Measurements from ENCODE around the gene HHIPL1. TPM values are rescaled to one million over a fixed set of nuclear protein-coding genes. Genes with fewer than 3 reads are reported as not detected.

Gene HHIPL1
- polyA plus RNA-seq, 1 donor, result 1.5 TPM

- DNase-seq, result no peak
Measured at GRCh38 chr14:99718031-99718810, 73.3 kb downstream of the HHIPL1 start.

GRCh38 chr14:99718811-99719192 lies 73.9 kb downstream of the HHIPL1 start:
- no peak for DNase-seq

- no peak for DNase-seq
Measured at GRCh38 chr14:99720941-99721791, 76.2 kb downstream of the HHIPL1 start.

GRCh38 chr14:99721792-99722516 lies 77.0 kb downstream of the HHIPL1 start:
- DNase-seq, result no peak

- no peak for DNase-seq
Measured at GRCh38 chr14:99722741-99723140, 77.8 kb downstream of the HHIPL1 start.

- no peak for DNase-seq
Measured at GRCh38 chr14:99724196-99724891, 79.4 kb downstream of the HHIPL1 start.

GRCh38 chr14:99724939-99725773 lies 80.2 kb downstream of the HHIPL1 start:
- no peak for DNase-seq

- no peak for DNase-seq
Measured at GRCh38 chr14:99725774-99726537, 81.0 kb downstream of the HHIPL1 start.

GRCh38 chr14:99726538-99727095 lies 81.7 kb downstream of the HHIPL1 start:
- no peak for DNase-seq

GRCh38 chr14:99727096-99727870 lies 82.4 kb downstream of the HHIPL1 start:
- no peak for DNase-seq

- no peak for DNase-seq
Measured at GRCh38 chr14:99728231-99728920, 83.4 kb downstream of the HHIPL1 start.

GRCh38 chr14:99728981-99729451 lies 84.1 kb downstream of the HHIPL1 start:
- no peak for DNase-seq

Other genes starting within 250 kb of the HHIPL1 start
- 73.5 TPM for gene SETD3, start 164.3 kb upstream of the HHIPL1 start, polyA plus RNA-seq (ENCODE audit: insufficient read length)
- 34.0 TPM for gene CCNK, start 163.7 kb upstream of the HHIPL1 start, polyA plus RNA-seq (ENCODE audit: insufficient read length)
- 4.1 TPM for gene CCDC85C, start 40.9 kb upstream of the HHIPL1 start, polyA plus RNA-seq (ENCODE audit: insufficient read length)
- gene CYP46A1, start 39.2 kb downstream of the HHIPL1 start, polyA plus RNA-seq (ENCODE audit: insufficient read length), result 4.8 TPM
- gene EML1, start 148.3 kb downstream of the HHIPL1 start, polyA plus RNA-seq (ENCODE audit: insufficient read length), result 43.2 TPM

All from hindlimb muscle (tissue), 1 donor.